CD4-positive, alpha-beta T cell treated with Interleukin-15 for 4 hours (primary cell): ENCODE results near the gene CACNA1I.
"Not testable (repeated sequence)": the region's sequence is repeated elsewhere in the genome, so short reads cannot be mapped to it uniquely, and the experiment has no call there.

Experiments used
- DNase-seq: peaks from one replicate; pipeline ENCODE4 v3.0.0-alpha.2; 2020; ENCODE audit warnings: low spot score

CACNA1I gene

DNA sequence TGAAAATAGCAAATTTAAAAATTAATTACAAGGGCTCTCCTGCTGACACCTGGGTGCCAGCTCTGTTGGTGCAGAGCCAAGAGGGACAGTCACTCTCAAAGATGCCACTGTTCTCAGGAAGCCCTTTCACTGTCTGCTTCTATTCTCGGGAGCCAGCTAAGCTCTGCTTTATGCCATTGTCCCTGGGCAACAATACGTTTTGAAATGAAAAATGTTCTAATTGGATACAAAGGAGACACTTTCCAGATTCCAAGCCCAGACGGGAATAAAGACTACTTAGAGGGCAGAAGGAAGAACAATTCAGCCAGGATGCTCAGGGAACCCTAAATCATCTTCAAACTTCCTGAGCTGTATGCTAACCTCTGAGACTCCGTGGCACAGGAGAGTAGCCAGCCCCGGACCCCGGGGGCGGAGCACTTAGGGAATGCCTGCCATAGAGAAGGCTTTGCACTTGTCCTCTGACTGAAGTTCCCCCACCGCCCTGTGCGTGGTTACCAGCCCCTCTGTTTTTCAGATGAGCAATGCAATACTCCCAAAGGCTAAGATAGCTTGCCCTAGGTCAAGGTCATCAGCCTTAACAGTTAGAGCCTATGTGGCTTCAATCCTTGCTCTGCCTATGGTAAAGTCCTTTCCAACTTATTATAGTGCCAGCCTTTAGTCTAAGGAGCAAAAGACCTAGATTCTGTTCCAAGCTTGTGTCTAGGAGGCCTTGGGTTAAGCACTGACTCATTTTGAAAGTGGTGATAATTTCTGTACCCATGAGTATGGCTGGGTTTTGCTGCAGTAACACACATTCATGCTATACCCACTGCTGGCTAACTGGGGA lies 150.9 kb downstream of the CACNA1I start:
- no peak for DNase-seq

DNA sequence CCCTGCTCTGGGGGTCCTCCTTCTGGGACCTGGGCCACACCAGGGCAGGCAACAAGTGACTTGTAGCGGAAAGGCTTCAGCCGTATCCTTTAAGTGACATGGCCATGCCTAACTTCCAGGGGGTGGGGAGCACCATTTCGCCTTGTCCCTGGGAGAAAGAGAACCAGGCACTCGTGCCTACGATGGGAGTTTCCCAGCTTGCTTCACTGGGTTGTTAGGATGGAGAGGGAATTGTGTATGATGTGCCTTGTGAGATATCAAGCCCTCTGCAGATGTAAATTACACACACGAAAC lies 151.4 kb downstream of the CACNA1I start:
- DNase-seq, result no peak

DNA sequence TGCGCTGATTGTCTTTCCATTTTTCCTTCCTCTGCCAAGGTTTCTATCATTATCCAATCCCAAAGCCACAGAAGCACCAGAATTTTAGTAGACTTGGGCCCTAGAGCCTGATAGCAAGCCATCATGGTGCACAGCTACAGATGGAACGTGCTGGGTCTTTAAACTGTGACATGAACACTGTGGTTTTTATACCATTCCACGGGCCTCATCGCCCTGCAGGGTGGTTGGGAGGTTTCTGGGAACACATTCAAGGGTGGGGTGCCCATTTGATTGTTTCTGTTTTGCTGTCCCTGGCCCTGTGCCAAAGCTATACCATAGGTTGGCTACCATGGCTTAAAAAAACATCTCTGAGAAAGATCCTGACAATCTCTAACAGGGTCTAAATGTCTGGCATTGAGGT lies 151.9 kb downstream of the CACNA1I start:
- DNase-seq, result no peak

DNA sequence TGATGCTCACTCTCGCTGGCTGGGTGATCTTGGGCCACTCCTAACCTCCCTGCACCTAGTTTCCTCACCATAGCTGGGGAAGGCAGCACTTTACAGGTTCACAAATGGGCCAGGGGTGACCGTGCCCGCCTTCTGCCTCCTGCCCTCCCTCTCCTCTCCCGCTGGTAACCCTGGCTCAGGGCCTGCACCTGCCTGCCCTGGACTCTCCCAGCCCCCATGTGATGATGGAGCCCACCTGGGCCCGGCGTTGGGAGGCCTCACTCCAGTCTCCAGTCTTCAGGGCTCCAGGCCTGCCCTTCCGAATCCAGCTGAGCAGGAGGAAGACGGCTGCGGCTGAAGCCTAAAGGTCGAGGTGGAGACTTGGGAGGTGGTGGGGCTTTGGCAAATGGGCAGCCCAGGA lies 152.9 kb downstream of the CACNA1I start:
- DNase-seq, result no peak

DNA sequence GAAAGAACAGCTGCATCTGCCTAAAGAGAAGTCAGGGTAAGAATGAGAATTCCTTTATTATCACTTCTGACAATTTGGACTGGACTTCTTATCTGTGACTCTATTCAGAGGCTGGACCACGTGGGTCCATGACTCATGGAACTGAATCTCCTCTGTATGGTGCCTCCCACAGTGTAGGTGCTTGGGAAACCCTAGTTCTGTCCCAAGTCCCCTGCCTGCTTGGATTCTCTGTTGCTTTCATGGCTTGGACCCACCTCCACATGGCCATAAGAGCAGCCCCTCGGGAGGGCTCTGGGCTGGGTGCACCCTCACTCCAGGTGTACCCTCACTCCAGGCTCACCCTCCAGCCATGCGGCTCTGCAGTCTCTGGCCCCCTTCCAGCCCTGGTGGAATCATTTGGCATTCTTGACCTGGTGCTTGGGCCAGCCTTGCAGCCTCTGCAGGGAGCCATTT lies 153.4 kb downstream of the CACNA1I start:
- DNase-seq, result no peak

DNA sequence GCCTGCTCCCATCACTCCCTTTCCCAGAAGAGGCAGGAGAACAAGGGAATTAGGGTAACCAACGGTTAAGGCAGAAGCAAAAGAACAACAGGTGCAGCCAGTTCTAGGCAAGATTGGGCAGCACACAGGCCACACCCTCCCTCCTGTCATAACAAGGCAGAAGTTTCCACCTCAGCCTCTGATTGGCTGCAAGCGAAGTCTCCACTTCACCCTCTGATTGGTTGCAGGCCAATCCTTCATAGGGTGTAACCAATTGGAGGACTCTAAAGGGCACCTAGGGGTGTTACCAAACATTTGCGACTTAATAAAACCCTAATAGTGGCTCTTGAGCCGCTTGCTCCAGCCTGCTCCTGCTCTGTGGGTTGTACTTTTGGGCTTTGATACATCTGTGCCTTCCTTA lies 153.8 kb downstream of the CACNA1I start:
- no peak for DNase-seq

DNA sequence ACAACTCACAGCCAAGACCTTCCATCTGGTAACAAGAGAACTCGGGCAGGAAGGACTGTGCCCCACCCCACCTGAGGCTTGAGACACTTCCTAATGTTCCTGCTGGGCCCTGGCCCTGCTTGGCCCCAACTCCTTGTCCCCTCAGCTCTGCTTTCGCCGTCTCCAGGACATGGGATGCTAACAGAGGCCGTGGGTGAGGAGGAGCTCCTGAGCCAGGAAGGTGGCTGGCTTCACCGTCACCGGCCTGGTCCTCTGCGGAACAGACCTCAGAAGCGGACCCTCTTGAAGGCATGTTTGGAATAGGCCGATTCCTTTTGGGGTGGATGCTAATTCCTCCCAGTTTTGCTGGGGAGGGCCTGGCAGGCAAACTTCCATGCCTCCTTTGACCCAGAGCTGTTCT lies 154.3 kb downstream of the CACNA1I start:
- DNase-seq, result no peak

DNA sequence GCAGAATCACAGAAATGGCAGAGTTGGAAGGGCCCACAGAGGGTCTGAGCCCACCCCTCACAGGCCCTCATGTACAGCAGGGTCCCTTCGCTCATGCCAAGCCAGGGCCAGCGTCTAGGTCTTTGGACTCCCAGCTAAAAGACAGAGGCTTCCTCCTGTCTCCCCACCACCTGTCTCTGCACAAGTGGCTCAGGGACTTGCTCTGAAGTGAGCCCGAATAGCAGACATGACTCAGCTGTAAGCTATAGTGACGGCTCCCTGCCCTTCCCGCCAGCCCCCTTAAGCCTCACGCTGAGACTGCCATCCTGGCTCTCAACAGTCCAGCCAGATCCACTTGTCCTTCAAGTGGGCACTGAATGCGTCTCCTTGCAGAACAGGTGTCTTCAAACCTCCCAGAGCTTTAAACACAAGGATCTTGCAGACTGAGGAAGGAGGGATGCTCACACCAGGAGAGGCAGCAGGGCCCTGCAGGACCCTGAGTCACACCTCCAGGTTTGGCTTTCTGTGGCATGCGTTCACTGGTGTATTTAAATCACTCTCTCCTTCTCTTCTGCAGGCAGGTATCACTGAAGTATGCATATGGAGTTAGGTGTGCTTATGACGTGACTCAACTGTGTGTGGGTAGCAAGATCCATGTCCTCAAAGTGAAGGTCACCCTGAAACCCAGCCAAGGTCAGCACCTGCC lies 154.9 kb downstream of the CACNA1I start:
- DNase-seq, result no peak

DNA sequence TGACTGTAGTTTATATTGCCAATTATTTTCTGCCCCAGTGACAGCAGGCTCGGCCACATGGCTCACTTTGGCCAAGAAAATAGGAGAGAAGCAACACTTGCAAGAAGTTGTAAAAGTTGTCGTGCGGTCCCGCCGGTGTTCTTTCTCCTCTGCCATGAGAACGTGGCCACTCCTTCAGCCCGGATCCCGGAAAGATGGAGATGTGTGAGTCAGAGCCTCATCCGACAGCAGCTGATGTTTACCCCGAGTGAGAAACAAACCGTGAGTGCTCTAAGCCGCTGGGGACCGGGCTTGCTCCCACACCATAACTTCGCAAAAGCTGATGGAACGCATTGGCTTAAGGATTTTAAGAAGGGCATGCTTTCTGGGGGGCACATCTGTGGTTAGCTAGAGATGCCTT lies 157.0 kb downstream of the CACNA1I start:
- DNase-seq, result no peak

DNA sequence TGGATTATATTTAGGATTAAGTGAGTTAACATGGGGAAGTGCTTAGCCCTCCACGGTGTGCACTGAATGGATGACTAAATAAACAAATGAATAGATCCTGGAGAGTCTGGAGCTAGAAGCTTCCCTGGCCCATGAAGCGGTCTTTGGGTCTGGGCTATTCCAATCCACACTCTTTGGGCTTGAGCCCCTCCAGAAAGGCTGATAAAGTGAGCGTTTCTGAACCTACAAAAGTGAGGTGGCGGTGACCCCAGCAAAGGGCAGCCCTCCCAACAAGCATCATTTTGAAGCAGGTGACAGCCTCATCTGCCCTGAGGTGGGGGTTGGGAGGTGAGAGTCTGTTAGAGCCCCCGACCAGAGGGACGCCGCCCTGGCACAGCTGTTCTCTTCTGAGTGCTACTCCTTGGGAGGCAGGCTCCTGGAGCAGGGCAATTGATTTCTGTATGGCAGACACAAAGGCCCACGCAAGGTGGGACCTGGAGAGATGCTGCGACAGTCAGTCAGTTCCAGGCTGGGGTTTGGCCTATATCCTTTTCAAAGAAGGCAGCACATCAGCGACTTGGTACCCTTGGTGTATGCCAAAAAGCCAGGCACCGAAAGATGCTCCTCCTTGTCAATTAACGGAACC lies 157.8 kb downstream of the CACNA1I start:
- DNase-seq, result no peak

DNA sequence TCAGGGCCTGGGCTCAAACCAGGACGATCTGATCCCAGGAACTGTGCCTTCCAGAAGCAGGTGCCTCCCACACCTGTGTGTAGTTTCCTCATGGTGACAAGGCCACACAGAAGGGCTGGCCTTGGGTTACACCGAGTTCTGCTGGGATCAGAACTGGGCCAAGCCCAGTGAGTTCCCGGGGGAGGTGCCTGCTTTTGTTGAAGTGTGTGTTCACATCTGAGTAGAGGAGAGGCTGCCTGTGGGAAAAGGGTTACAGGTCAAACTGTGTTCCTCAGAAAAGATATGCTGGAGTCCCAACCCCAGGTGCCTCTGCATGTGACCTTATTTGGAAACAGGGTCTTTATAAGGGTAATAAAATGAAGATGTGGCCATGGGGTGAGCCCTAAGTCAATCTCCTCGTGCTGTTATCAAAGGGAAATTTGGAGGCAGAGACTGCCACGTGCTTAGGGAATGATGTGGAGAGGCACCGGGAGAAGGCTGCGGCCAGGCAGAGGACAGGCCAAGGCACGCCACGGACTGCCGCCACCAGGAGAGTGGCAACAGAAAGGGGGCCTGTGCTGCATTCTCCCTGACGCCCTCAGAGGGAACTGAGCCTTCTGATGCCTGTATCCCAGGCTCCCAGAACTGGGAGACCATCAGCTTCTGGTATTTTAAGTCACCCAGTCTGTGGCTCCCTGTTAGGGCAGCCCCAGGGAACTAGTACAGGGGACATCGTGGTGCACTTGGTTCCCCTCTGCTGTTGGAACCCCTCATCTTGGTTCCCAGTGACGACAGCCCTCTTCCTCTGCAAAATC lies 158.8 kb downstream of the CACNA1I start:
- no peak for DNase-seq

DNA sequence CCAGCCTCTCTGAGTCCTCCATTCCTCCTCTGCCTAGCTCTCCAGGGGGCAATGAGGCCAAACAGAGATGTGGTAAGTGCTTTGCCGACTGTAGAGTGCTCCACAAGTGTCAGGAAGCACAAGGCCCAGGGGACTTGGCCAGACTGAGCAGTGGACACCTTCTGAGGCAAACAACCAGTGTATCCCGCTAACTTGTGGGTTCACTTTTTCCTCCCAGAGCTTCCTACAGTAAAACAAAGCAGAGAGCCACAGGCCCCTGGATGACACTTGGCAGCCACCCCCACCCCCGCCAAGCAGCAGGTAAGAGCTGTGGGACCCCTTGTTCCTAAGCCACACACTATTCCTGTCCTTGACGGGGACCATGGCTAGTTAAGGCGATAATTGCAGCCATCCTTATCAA lies 160.9 kb downstream of the CACNA1I start:
- DNase-seq, result no peak

DNA sequence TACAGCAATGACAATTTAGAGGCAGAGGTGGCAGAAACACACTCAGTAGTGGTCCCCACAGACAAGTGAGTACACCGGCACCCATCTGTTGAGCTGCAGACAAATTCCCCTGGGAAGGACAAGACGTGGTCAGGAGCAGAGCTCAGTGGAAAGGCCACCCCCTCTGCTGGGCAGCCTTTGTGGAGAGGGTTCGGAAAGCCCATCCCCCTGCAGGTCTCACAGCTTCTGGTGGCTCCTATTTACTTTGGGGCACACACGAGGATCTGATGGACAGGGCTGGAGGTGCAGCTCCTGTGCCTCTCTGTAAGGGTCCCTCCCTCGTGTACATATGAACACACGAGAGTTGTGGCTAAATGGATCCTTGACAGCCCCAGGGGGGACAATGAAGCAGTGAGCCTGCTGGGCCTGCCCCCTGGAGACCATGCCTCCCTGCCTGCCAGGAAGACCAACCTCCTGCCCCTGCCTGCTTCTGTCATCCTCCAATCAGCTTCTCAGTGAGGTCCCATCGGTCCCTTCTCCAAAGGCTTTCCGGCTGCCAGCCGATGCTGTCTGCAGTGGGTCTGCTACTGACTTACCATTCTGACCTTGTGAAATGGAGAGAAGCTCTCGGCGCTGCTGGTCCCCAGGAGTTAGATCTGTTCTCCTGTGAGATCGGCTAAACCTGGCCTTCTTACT lies 161.5 kb downstream of the CACNA1I start:
- DNase-seq, result no peak

DNA sequence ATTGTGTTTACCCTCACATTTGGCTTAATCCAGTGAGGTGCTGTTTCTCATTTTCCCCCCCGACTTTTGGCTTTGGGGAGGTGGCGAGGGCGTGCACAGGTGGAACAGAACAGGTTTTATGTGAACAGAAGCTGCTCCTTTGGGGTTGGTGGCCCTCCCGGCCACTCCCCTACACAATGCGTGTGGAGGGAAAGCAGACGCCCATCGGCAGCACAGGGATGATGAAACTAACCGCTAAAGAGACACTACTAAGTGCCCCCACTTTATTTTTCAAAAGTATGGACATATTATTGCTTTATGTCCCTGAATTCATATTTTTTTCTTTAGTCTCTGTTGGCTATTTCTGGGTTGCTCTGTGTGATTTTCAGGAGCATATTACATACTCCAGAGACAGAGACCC lies 162.1 kb downstream of the CACNA1I start:
- no peak for DNase-seq

DNA sequence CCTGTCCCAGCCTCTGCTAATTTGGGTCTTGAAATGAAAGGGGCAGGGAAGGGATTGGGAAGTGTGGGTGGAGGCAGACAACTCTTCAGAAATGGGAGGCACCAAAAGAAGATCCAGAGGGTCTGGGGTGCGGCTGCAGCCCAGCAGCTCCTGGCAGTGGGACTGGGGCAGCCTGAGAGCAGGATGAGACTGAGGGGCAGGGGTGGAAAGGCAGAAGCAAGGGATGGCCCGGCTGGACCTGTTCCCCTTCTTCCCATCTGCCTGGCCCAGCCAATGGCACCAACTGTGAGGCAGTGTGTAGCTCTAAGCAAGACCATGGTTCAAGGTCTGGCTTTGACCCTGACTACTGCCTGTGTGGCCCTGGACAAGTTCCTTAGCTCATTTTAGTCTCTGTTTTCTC lies 162.6 kb downstream of the CACNA1I start:
- DNase-seq, result no peak

DNA sequence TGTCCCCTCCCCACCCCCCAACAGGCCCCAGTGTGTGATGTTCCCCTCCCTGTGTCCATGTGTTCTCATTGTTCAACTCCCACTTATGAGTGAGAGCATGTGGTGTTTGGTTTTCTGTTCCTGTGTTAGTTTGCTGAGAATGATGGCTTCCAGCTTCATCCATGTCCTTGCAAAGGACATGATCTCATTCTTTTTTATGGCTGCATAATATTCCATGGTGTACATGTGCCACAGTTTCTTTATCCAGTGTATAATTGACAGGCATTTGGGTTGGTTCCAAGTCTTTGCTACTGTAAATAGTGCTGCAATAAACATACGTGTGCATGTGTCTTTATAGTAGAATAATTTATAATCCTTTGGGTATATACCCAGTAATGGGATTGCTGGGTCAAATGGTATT lies 163.5 kb downstream of the CACNA1I start:
- DNase-seq, result not testable (repeated sequence)

DNA sequence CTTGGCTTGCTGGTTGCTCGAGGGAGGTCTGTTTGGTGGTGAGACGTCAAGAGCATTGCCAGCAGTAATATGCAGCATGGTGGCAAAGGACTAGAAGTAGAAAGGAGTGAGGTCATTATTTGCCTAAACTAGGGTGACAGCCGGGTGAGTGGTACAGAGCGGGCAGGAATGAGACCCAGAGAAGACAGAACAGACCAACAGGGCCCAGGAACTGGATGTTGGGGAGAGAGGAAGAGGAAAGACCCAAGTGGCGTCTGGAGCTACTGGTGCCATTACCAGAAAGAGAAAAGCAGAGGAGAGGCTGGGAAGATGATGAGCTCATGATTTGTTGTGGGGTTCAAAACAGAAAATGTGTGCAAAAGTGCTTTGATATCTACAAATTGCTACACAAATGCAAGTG lies 164.3 kb downstream of the CACNA1I start:
- DNase-seq, result no peak

DNA sequence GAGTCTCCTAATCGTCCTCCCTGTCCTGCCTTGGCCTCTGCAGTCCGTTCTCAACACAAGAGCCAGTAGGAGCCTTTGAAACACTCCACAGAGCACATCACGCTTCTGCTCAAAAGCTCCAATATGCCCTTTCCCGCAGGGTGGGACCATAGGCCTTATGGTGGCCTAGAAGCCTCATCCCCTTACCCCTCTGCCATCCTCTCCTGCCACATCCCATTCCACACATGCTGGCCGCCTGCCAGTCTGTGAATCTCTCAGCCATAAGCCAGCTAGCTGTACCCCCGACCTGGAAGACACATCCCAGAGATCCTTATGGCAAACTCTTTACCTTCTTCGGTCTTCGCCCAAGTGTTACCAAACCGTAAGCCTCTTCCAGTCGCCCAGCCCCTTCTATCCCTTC lies 165.2 kb downstream of the CACNA1I start:
- DNase-seq, result no peak

DNA sequence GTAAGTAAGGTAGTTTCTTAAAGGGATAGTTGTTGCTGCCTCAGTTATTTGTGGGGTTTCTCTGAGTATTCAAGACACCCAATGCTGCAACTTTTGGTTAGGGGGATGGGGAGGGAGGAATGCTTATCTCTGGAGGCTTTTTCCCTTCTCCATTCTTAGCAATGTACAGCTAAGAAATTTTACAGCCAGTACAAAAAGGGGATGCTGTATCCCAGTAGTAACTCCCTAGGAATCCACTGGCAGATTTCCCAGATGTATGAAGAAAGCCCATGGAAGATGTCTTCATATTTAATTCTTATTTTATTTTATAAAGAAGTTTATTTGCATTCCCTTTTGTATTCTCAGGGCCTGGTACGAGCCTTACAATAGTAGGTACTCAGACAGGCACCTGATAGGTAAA lies 168.2 kb downstream of the CACNA1I start:
- DNase-seq, result no peak
